ENCODE data around the gene SLC24A3. TPM values are rescaled to one million over a fixed set of nuclear protein-coding genes. Genes with fewer than 3 reads are reported as not detected.
A peak's percentile ranks its signal among the peaks of the same experiment; 100 is the strongest.

The SLC24A3 gene
- total RNA-seq, 1 experiment from 2014 or later: not detected

GRCh38 chr20:19583532-19584175 is 371.2 kb downstream of the SLC24A3 start:
- H3K79me2 ChIP-seq (ENCODE audit: low read depth): no peaks in the 10 kb centered on the region
- no peak overlapping the region for H2AFZ ChIP-seq
- H3K27ac ChIP-seq: no peak overlapping the region
- no peak for TF ChIP-seq EZH2 (IDR thresholded peaks at IDR 0.05; ENCODE audit: low read depth)
- peak; percentile 63 for TF ChIP-seq CTCF (conservative IDR thresholded peaks at IDR 0.05)
- no peak overlapping the region for H3K4me2 ChIP-seq
- no peaks in the 10 kb centered on the region for H3K9me2 ChIP-seq (ENCODE audit: insufficient read depth)
- 0 out of 2 replicates have a peak, but pooled peaks cover 3% of the 10 kb centered on the region for H4K20me1 ChIP-seq (ENCODE audit: insufficient read depth)
- ChIA-PET CTCF (no interaction called here), POLR2A (ENCODE audit: unreplicated experiment) (no interaction called here)
- no peak overlapping the region for H3K4me3 ChIP-seq
- intact Hi-C loops (cut with micrococcal nuclease; ENCODE audit: unreplicated experiment): no loop called here
- peaks cover 97% of the 10 kb centered on the region for H3K27me3 ChIP-seq (ENCODE audit: insufficient read depth, low read depth)
- peak in 1 of 2 experiments; percentile 31 for DNase-seq
- H3F3A ChIP-seq (ENCODE audit: insufficient read depth, low read depth): no peaks in the 10 kb centered on the region
- BruUV-seq (replicated peaks): no TSS peak
- no peaks in the 10 kb centered on the region for H3K9me3 ChIP-seq (ENCODE audit: insufficient read depth, low read depth)
- H3K36me3 ChIP-seq (ENCODE audit: low read depth): no peaks in the 10 kb centered on the region
- H3K4me1 ChIP-seq (replicated peaks; ENCODE audit: insufficient read depth): no peaks in the 10 kb centered on the region

- Histone ChIP-seq H3K27me3 (ENCODE audit: insufficient read depth, low read depth) (peaks cover 69% of the 10 kb centered on the region), H3K9me2 (ENCODE audit: insufficient read depth) (no peaks in the 10 kb centered on the region), H4K20me1 (ENCODE audit: insufficient read depth) (no peaks in the 10 kb centered on the region), H3K4me3 (no peak overlapping the region), H2AFZ (no peak overlapping the region), H3K9me3 (ENCODE audit: insufficient read depth, low read depth) (no peaks in the 10 kb centered on the region), H3K79me2 (ENCODE audit: low read depth) (no peaks in the 10 kb centered on the region), H3K4me2 (no peak overlapping the region), H3F3A (ENCODE audit: insufficient read depth, low read depth) (no peaks in the 10 kb centered on the region), H3K36me3 (ENCODE audit: low read depth) (no peaks in the 10 kb centered on the region), H3K4me1 (replicated peaks; ENCODE audit: insufficient read depth) (no peaks in the 10 kb centered on the region), H3K27ac (no peak overlapping the region)
- no TSS peak for BruUV-seq (replicated peaks)
- POLR2A ChIA-PET (ENCODE audit: unreplicated experiment): no interaction called here
- intact Hi-C loops (cut with micrococcal nuclease; ENCODE audit: unreplicated experiment): no loop called here
- CTCF ChIA-PET: no interaction called here
- TF ChIP-seq EZH2 (IDR thresholded peaks at IDR 0.05; ENCODE audit: low read depth): no peak
- no peak for TF ChIP-seq CTCF (conservative IDR thresholded peaks at IDR 0.05)
- DNase-seq: peak in 1 of 2 experiments; percentile 21
These were observed 375.8 kb downstream of the SLC24A3 start for GRCh38 chr20:19588241-19588640.

GRCh38 chr20:19588732-19589131 is 376.3 kb downstream of the SLC24A3 start:
- TF ChIP-seq CTCF (conservative IDR thresholded peaks at IDR 0.05) (no peak), EZH2 (IDR thresholded peaks at IDR 0.05; ENCODE audit: low read depth) (no peak)
- peaks cover 67% of the 10 kb centered on the region for H3K27me3 ChIP-seq (ENCODE audit: insufficient read depth, low read depth)
- no peaks in the 10 kb centered on the region for H3K9me2 ChIP-seq (ENCODE audit: insufficient read depth)
- H4K20me1 ChIP-seq (ENCODE audit: insufficient read depth): no peaks in the 10 kb centered on the region
- no peak overlapping the region for H3K4me3 ChIP-seq
- H3F3A ChIP-seq (ENCODE audit: insufficient read depth, low read depth): no peaks in the 10 kb centered on the region
- BruUV-seq (replicated peaks): no TSS peak
- no peaks in the 10 kb centered on the region for H3K36me3 ChIP-seq (ENCODE audit: low read depth)
- no peak overlapping the region for H2AFZ ChIP-seq
- intact Hi-C loops (cut with micrococcal nuclease; ENCODE audit: unreplicated experiment): no loop called here
- no peak overlapping the region for H3K27ac ChIP-seq
- POLR2A ChIA-PET (ENCODE audit: unreplicated experiment): interaction anchor here (0.7 kb wide), 1 partner anchor 222 kb away, joined by 3 read pairs; no protein-coding TSS in a partner anchor
- H3K4me2 ChIP-seq: no peak overlapping the region
- CTCF ChIA-PET: no interaction called here
- H3K79me2 ChIP-seq (ENCODE audit: low read depth): no peaks in the 10 kb centered on the region
- no peaks in the 10 kb centered on the region for H3K4me1 ChIP-seq (replicated peaks; ENCODE audit: insufficient read depth)
- no peak for DNase-seq
- H3K9me3 ChIP-seq (ENCODE audit: insufficient read depth, low read depth): no peaks in the 10 kb centered on the region

Measured in PC-9 (cell line).